Stomach (tissue), 4 donors: ENCODE results near the gene SLC35E1.
"Not testable (repeated sequence)": the region's sequence is repeated elsewhere in the genome, so short reads cannot be mapped to it uniquely, and the experiment has no call there.

ENCODE experiments used
- EP300 ChIP-seq: sonication (generic); formaldehyde crosslinking; IDR thresholded peaks from one replicate; pipeline ENCODE4 v1.6.1; 2017; ENCODE audit warnings: antibody characterized with exemption
- POLR2A ChIP-seq, 4 donors: fragments of 450-650 bp; IDR thresholded peaks; one replicate each; pipeline ENCODE4 v1.6.1; 2016; ENCODE audit warnings: antibody characterized with exemption in 4 of 4, control low read depth in 2 of 4, mild to moderate bottlenecking in 1 of 4, moderate library complexity in 1 of 4

DNA sequence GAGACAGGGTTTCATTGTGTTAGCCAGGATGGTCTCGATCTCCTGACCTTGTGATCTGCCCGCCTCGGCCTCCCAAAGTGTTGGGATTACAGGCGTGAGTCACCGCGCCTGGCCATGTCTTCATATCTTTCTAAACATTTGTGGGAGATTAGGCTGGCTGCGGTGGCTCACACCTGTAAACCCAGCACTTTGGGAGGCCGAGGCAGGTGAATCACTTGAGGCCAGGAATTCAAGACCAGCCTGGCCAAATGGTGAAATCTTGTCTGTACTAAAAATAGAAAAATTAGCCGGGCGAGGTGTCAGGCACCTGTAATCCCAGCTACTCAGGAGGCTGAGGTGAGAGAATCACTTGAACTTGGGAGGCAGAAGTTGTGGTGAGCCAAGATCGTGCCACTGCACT is 66.1 kb downstream of the SLC35E1 start:
- TF ChIP-seq EP300; POLR2A (IDR thresholded peaks at IDR 0.05): not testable (repeated sequence)
